ENCODE measurements around the gene EVC2.
A peak's percentile ranks its signal among the peaks of the same experiment; 100 is the strongest.

EVC2 gene

GRCh38 chr4:5552451-5552850, 155.9 kb downstream of the EVC2 start:
- peak; percentile 3 for DNase-seq

- no peak for DNase-seq
These were observed 160.6 kb downstream of the EVC2 start for GRCh38 chr4:5547651-5548249.

- no peak for DNase-seq
These were observed 163.1 kb downstream of the EVC2 start for GRCh38 chr4:5545271-5545670.

GRCh38 chr4:5544762-5545161, 163.6 kb downstream of the EVC2 start:
- DNase-seq: no peak

- no peak for DNase-seq
These were observed 164.7 kb downstream of the EVC2 start for GRCh38 chr4:5543681-5544080.

GRCh38 chr4:5541169-5541568, 167.2 kb downstream of the EVC2 start:
- no peak for DNase-seq

GRCh38 chr4:5539584-5539983, 168.8 kb downstream of the EVC2 start:
- DNase-seq: no peak

- DNase-seq: no peak
These were observed 176.3 kb downstream of the EVC2 start for GRCh38 chr4:5532100-5532499.

- no peak for DNase-seq
These were observed 180.3 kb downstream of the EVC2 start for GRCh38 chr4:5528031-5528436.

- no peak for DNase-seq
These were observed 181.1 kb downstream of the EVC2 start for GRCh38 chr4:5527211-5527610.

GRCh38 chr4:5526080-5526846, 182.1 kb downstream of the EVC2 start:
- no peak for DNase-seq

- DNase-seq: no peak
These were observed 183.7 kb downstream of the EVC2 start for GRCh38 chr4:5524446-5525299.

- DNase-seq: no peak
These were observed 191.0 kb downstream of the EVC2 start for GRCh38 chr4:5517372-5517771.

- DNase-seq: no peak
These were observed 192.7 kb downstream of the EVC2 start for GRCh38 chr4:5515646-5516045.
